HCT116 (cell line): ENCODE results near the gene VTI1B. TPM values are rescaled to one million over a fixed set of nuclear protein-coding genes. Genes with fewer than 3 reads are reported as not detected.

Experiments used
- ATAC-seq: fragments of 200-7000 bp; cut with Tn5 transposase; 2 replicates; pipeline ENCODE4 v1.9.1; 2020; ENCODE audit warnings: mild to moderate bottlenecking, moderate library complexity
- BruUV-seq: library from RNA; stranded (reverse); fragments of 400-500 nt; replicated peaks from 2 replicates; lab custom pipeline; 2021; lab: Mats Ljungman, UMichigan
- CTCF ChIA-PET: fragments of 300-600 bp; sonication (Branson Sonifier 250); formaldehyde crosslinking; loops from one replicate; lab custom pipeline; 2021; ENCODE audit warnings: antibody characterized with exemption; lab: Charles Lee
- POLR2A ChIA-PET: fragments of 300-600, 350-600 bp; sonication (Branson Sonifier 250); formaldehyde crosslinking; loops from one replicate; lab custom pipeline; 2021; ENCODE audit warnings: antibody characterized with exemption; lab: Charles Lee
- RAD21 ChIA-PET, 2 experiments: fragments of 300-600 bp; sonication (Branson Sonifier 250); formaldehyde crosslinking; loops; one replicate each; lab custom pipeline; 2023; ENCODE audit warnings: low total read pairs in 2 of 2; ENCODE audit not compliant: uncharacterized antibody in 2 of 2, unreplicated experiment in 2 of 2, low non-redundant PET in 1 of 2; lab: Charles Lee
- DNase-seq: peaks from one replicate; pipeline ENCODE4 v3.0.0-alpha.2; 2010; ENCODE audit warnings: low read depth, low spot score
- H2AFZ ChIP-seq: fragments of 200-600 bp; shearing (Covaris generic), sonication (generic); 2 replicates; pipeline ENCODE4 v1.6.1; 2017; ENCODE audit warnings: low read depth, mixed run types, mixed read lengths, antibody characterized with exemption, low read length; ENCODE audit not compliant: poor library complexity, severe bottlenecking
- H3K27ac ChIP-seq: 2 replicates; pipeline ENCODE4 v1.5.1; 2012; ENCODE audit warnings: low read depth, low read length
- H3K27me3 ChIP-seq: fragments of 200-600 bp; sonication (generic); 2 replicates; pipeline ENCODE4 v1.6.1; 2016; ENCODE audit warnings: mixed run types, low read length, mixed read lengths; ENCODE audit not compliant: insufficient read depth
- H3K36me3 ChIP-seq, 2 experiments: fragments of 200-500 bp in 1 of 2; fragments of 200-600 bp in 1 of 2; sonication (Bioruptor generic) in 1 of 2; sonication (generic) in 1 of 2; 2 replicates each; pipeline versions ENCODE4 v1.5.1 to v1.6.1; 2014 to 2016; ENCODE audit warnings: low read length in 2 of 2, inconsistent platforms in 1 of 2, mixed read lengths in 1 of 2, mixed run types in 1 of 2; ENCODE audit not compliant: insufficient read depth in 2 of 2, control insufficient read depth in 1 of 2
- H3K4me1 ChIP-seq, 2 experiments: fragments of 200-600 bp in 1 of 2; sonication (generic) in 1 of 2; 2 replicates each; pipeline versions ENCODE4 v1.5.1 to v1.6.1; 2012 to 2017; ENCODE audit warnings: low read length in 2 of 2, inconsistent platforms in 1 of 2, mild to moderate bottlenecking in 1 of 2, mixed read lengths in 1 of 2, mixed run types in 1 of 2, moderate library complexity in 1 of 2; ENCODE audit not compliant: insufficient read depth in 2 of 2, control insufficient read depth in 1 of 2
- H3K4me2 ChIP-seq: fragments of 200-600 bp; sonication (generic); 2 replicates; pipeline ENCODE4 v1.6.1; 2017; ENCODE audit warnings: mixed run types, low read length, mixed read lengths
- H3K4me3 ChIP-seq, 2 experiments: fragments of 200-600 bp in 1 of 2; sonication (generic) in 1 of 2; replicated peaks in 1 of 2; 2 replicates each; pipeline ENCODE4 v1.5.1; 2011 to 2016; ENCODE audit warnings: low read length in 2 of 2, control low read depth in 1 of 2, low read depth in 1 of 2, mild to moderate bottlenecking in 1 of 2, mixed read lengths in 1 of 2, mixed run types in 1 of 2
- H3K79me2 ChIP-seq: fragments of 200-600 bp; sonication (generic); 2 replicates; pipeline ENCODE4 v1.6.1; 2017; ENCODE audit warnings: mild to moderate bottlenecking, mixed run types, low read length, moderate library complexity, mixed read lengths; ENCODE audit not compliant: insufficient read depth
- H3K9ac ChIP-seq: fragments of 200-600 bp; sonication (generic); 2 replicates; pipeline ENCODE4 v1.6.1; 2016; ENCODE audit warnings: low read length, mixed read lengths
- H3K9me2 ChIP-seq: fragments of 200-600 bp; sonication (generic), shearing (Covaris generic); 2 replicates; pipeline ENCODE4 v1.6.1; 2017; ENCODE audit warnings: mixed run types, mild to moderate bottlenecking, moderate library complexity; ENCODE audit not compliant: insufficient read depth
- H3K9me3 ChIP-seq, 2 experiments: fragments of 200-500 bp in 1 of 2; fragments of 200-600 bp in 1 of 2; sonication (Bioruptor generic) in 1 of 2; sonication (generic) in 1 of 2; 2 replicates each; pipeline ENCODE4 v1.6.1; 2014 to 2017; ENCODE audit warnings: low read length in 2 of 2, mixed read lengths in 2 of 2, inconsistent platforms in 1 of 2, low read depth in 1 of 2, mild to moderate bottlenecking in 1 of 2, mixed run types in 1 of 2, moderate library complexity in 1 of 2; ENCODE audit not compliant: control insufficient read depth in 1 of 2, insufficient read depth in 1 of 2
- H4K20me1 ChIP-seq: fragments of 200-600 bp; sonication (generic), shearing (Covaris generic); 2 replicates; pipeline ENCODE4 v1.6.1; 2017; ENCODE audit warnings: mixed run types, mild to moderate bottlenecking, moderate library complexity; ENCODE audit not compliant: insufficient read depth
- CEBPB ChIP-seq: IDR thresholded peaks from 2 replicates; pipeline ENCODE4 v1.6.1; 2012; ENCODE audit warnings: low read depth
- CTCF ChIP-seq, 3 experiments: fragments of 200-600 bp in 1 of 3; sonication (generic) in 1 of 3; IDR thresholded peaks in 2 of 3; conservative IDR thresholded peaks in 1 of 3; 2 replicates each; pipeline ENCODE4 v1.5.1; 2012 to 2017; ENCODE audit warnings: low read depth in 2 of 3, low read length in 2 of 3, antibody characterized with exemption in 1 of 3, borderline replicate concordance in 1 of 3, control low read depth in 1 of 3, mild to moderate bottlenecking in 1 of 3, mixed read lengths in 1 of 3, mixed run types in 1 of 3, moderate library complexity in 1 of 3; ENCODE audit not compliant: insufficient read depth in 1 of 3
- EZH2 ChIP-seq: fragments of 200-600 bp; sonication (generic); IDR thresholded peaks from 2 replicates; pipeline ENCODE4 v1.6.1; 2017; ENCODE audit warnings: antibody characterized with exemption, mixed run types
- POLR2A ChIP-seq: IDR thresholded peaks from 2 replicates; pipeline ENCODE4 v1.7.0; 2011; ENCODE audit warnings: borderline replicate concordance; ENCODE audit not compliant: insufficient read depth, insufficient read length; ENCODE audit errors: extremely low read depth
- POLR2AphosphoS5 ChIP-seq: IDR thresholded peaks from 2 replicates; pipeline ENCODE4 v1.6.1; 2011; ENCODE audit warnings: mild to moderate bottlenecking, low read depth, low read length, moderate library complexity
- REST ChIP-seq: IDR thresholded peaks from 2 replicates; pipeline ENCODE4 v1.6.1; 2012; ENCODE audit warnings: low read depth
- SP1 ChIP-seq: IDR thresholded peaks from 2 replicates; pipeline ENCODE4 v1.6.1; 2012; ENCODE audit warnings: low read depth
- SRF ChIP-seq: IDR thresholded peaks from 2 replicates; pipeline ENCODE4 v1.6.1; 2012; ENCODE audit warnings: low read depth
- TCF7L2 ChIP-seq: IDR thresholded peaks from 2 replicates; pipeline ENCODE4 v1.7.0; 2011; ENCODE audit warnings: borderline replicate concordance, inconsistent platforms; ENCODE audit not compliant: insufficient read depth, insufficient read length; ENCODE audit errors: extremely low read depth
- YY1 ChIP-seq: IDR thresholded peaks from 2 replicates; pipeline ENCODE4 v1.6.1; 2011; ENCODE audit warnings: low read length, low read depth, moderate library complexity, mild to moderate bottlenecking; ENCODE audit not compliant: insufficient replicate concordance; ENCODE audit errors: extremely low read depth
- ZFX ChIP-seq: fragments of 450-650 bp; IDR thresholded peaks from 2 replicates; pipeline ENCODE4 v1.6.1; 2017
- intact Hi-C: fragments of 100-400 bp; cut with micrococcal nuclease; formaldehyde crosslinking; loops from 2 replicates; pipeline ENCODE4 v1.10.0; 2022
- total RNA-seq: library from RNA; stranded (reverse); gene quantifications from one replicate; pipeline ENCODE4 v1.2.1, GENCODE V29; 2021; ENCODE audit not compliant: unreplicated experiment

The VTI1B gene
- total RNA-seq, 1 experiment from 2014 or later: 86.3 TPM

DNA sequence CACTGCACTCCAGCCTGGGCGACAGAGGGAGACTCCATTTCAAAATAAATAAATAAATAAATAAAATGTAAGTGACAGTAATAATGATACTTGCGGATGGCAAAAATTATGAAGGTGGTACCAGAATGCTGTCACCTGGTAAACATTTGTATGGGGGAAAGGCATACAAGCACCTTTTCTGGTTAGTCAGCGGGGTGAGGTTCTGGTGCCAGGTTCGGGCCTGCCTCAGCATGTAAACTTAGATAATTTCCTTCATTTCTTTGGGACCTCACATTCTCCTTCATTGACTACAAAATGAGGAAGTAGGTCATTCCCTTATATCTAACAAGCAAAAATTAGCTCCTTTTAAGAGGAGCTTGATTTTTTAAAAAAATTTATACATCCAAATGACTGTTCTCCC, 10.8 kb downstream of the VTI1B start:
- Histone ChIP-seq H3K27me3 (no peaks in the 10 kb centered on the region), H3K27ac (no peak overlapping the region), H3K4me3 (no peak overlapping the region), H3K36me3 (no peaks in the 10 kb centered on the region), H3K4me2 (no peak overlapping the region), H3K79me2 (peaks cover 31% of the 10 kb centered on the region), H3K9me2 (no peaks in the 10 kb centered on the region), H3K9me3 (no peaks in the 10 kb centered on the region), H4K20me1 (no peaks in the 10 kb centered on the region), H2AFZ (no peak overlapping the region), H3K4me1 (no peaks in the 10 kb centered on the region), H3K9ac (no peak overlapping the region)
- intact Hi-C loops: no loop called here
- no peak for ATAC-seq
- no TSS peak for BruUV-seq
- ChIA-PET RAD21 (no interaction called here), POLR2A (no interaction called here), CTCF (interaction anchor here (0.8 to 1.6 kb wide), 3 partner anchors 45 to 236 kb away, joined by 4 to 5 read pairs (median 4); no protein-coding TSS in a partner anchor)
- no peak for TF ChIP-seq EZH2
- TF ChIP-seq SP1: no peak
- no peak for TF ChIP-seq TCF7L2
- no peak for TF ChIP-seq CEBPB
- no peak for TF ChIP-seq SRF
- TF ChIP-seq POLR2AphosphoS5: no peak
- TF ChIP-seq YY1: no peak
- TF ChIP-seq ZFX: no peak
- TF ChIP-seq POLR2A: no peak
- TF ChIP-seq CTCF (IDR thresholded peaks at IDR 0.05 in 2 of 3, conservative IDR thresholded peaks at IDR 0.05 in 1 of 3; ENCODE audit: borderline replicate concordance in 1 of 3, insufficient read depth in 1 of 3, low read depth in 2 of 3, low read length in 2 of 3): no peak
- TF ChIP-seq REST: no peak
- DNase-seq: no peak
